ENCODE measurements around the gene RADIL. TPM values are rescaled to one million over a fixed set of nuclear protein-coding genes. Genes with fewer than 3 reads are reported as not detected.

Gene RADIL
- total RNA-seq: 10 to 100 TPM; 24.3 to 25.6 TPM
- 29.7 TPM for polyA plus RNA-seq (ENCODE audit: insufficient read depth, low read depth, low replicate concordance)
- long read RNA-seq, donor 1, partial matches to known transcripts: 0 of 1 reads
- long read RNA-seq, donor 1, other reads (novel, unspliced or antisense): 0 of 1 reads
- long read RNA-seq, donor 2, partial matches to known transcripts: 0 of 1 reads
- long read RNA-seq, donor 2, other reads (novel, unspliced or antisense): 0 of 1 reads

GRCh38 chr7:4883372-4884144, at the start of gene RADIL:
TSS of gene RADIL (minus strand) at chr7:4883716. CDS start at chr7:4878139, 5,577 bp downstream.
- intact Hi-C loops (cut with DNase I; ENCODE audit: low total_unique reads): loop anchor here (10.0 kb wide), 1 partner anchor 79 kb away; no protein-coding TSS in a partner anchor
- H3K4me1 ChIP-seq: peaks cover 11% of the 10 kb centered on the region
- H3K27me3 ChIP-seq: no peaks in the 10 kb centered on the region
- TF ChIP-seq POLR2A (IDR thresholded peaks at IDR 0.05) (no peak), CTCF (IDR thresholded peaks at IDR 0.05) (peak; percentile 45 to 84 (median 65))
- whole genome bisulfite sequencing, 2 donors: 4 to 11% methylated on average over 10 to 48 of the region's 72 CpGs
- no peaks in the 10 kb centered on the region for H3K36me3 ChIP-seq (ENCODE audit: low read depth, missing control alignments)
- no peaks in the 10 kb centered on the region for H3K9me3 ChIP-seq
- peak within 1 kb of the TSS; percentile 61 to 65 for H3K4me3 ChIP-seq
- peak within 1 kb of the TSS; percentile 47 to 66 for H3K27ac ChIP-seq
- DNase-seq: peak; percentile 97

- Histone ChIP-seq H3K4me1 (no peaks in the 10 kb centered on the region), H3K36me3 (ENCODE audit: low read depth, missing control alignments) (no peaks in the 10 kb centered on the region), H3K4me3 (no peak overlapping the region), H3K27me3 (no peaks in the 10 kb centered on the region), H3K9me3 (no peaks in the 10 kb centered on the region), H3K27ac (peak overlapping the region; percentile 16 to 19)
- intact Hi-C loops (cut with DNase I; ENCODE audit: low total_unique reads): no loop called here
- no peak for TF ChIP-seq CTCF (IDR thresholded peaks at IDR 0.05)
- TF ChIP-seq POLR2A (IDR thresholded peaks at IDR 0.05): no peak
- 54 to 72% methylated on average over 12 of the region's 12 CpGs for WGBS, 2 donors
- peak; percentile 95 for DNase-seq
These were observed 48.4 kb upstream of the RADIL start for GRCh38 chr7:4931943-4932342.

- H3K36me3 ChIP-seq (ENCODE audit: low read depth, missing control alignments): no peaks in the 10 kb centered on the region
- 89 to 94% methylated on average over 3 to 8 of the region's 8 CpGs for WGBS, 2 donors
- H3K9me3 ChIP-seq: no peaks in the 10 kb centered on the region
- DNase-seq: no peak
- H3K27me3 ChIP-seq: no peaks in the 10 kb centered on the region
- intact Hi-C loops (cut with DNase I; ENCODE audit: low total_unique reads): no loop called here
- H3K27ac ChIP-seq: no peak overlapping the region
- H3K4me1 ChIP-seq: no peaks in the 10 kb centered on the region
- TF ChIP-seq CTCF (IDR thresholded peaks at IDR 0.05): no peak
- TF ChIP-seq POLR2A (IDR thresholded peaks at IDR 0.05): no peak
- H3K4me3 ChIP-seq: no peak overlapping the region
These were observed 45.5 kb upstream of the RADIL start for GRCh38 chr7:4929005-4929404.

- H3K36me3 ChIP-seq (ENCODE audit: low read depth, missing control alignments): no peaks in the 10 kb centered on the region
- H3K4me1 ChIP-seq: no peaks in the 10 kb centered on the region
- 75 to 95% methylated on average over 2 of the region's 2 CpGs for WGBS, 2 donors
- H3K27ac ChIP-seq: no peak overlapping the region
- H3K4me3 ChIP-seq: no peak overlapping the region
- intact Hi-C loops (cut with DNase I; ENCODE audit: low total_unique reads): no loop called here
- no peak for TF ChIP-seq POLR2A (IDR thresholded peaks at IDR 0.05)
- no peak for TF ChIP-seq CTCF (IDR thresholded peaks at IDR 0.05)
- DNase-seq: no peak
- no peaks in the 10 kb centered on the region for H3K9me3 ChIP-seq
- no peaks in the 10 kb centered on the region for H3K27me3 ChIP-seq
These were observed 44.9 kb upstream of the RADIL start for GRCh38 chr7:4928445-4928844.
